CD4-positive, alpha-beta memory T cell (primary cell): ENCODE data around the gene TBC1D5. TPM values are rescaled to one million over a fixed set of nuclear protein-coding genes. Genes with fewer than 3 reads are reported as not detected.

ENCODE experiments used
- CTCF ChIA-PET: fragments of 350-600 bp; sonication (Branson Sonifier 250); formaldehyde crosslinking; loops from one replicate; lab custom pipeline; 2021; ENCODE audit warnings: inconsistent platforms; ENCODE audit not compliant: partially characterized antibody; lab: Charles Lee
- POLR2A ChIA-PET: fragments of 350-600 bp; sonication (Branson Sonifier 250); formaldehyde crosslinking; loops from one replicate; lab custom pipeline; 2021; ENCODE audit not compliant: partially characterized antibody; lab: Charles Lee
- DNase-seq, 5 donors: peaks; one replicate each; pipeline versions ENCODE4 v3.0.0 to v3.0.0-alpha.2; 2020 to 2022; ENCODE audit warnings: mixed read lengths in 1 of 5
- H3K27ac ChIP-seq: one replicate; pipeline ENCODE4 v1.7.0; 2013; ENCODE audit warnings: low read depth, low read length
- H3K27me3 ChIP-seq: 2 replicates; pipeline ENCODE4 v1.7.0; 2013; ENCODE audit warnings: mild to moderate bottlenecking, low read length, moderate library complexity; ENCODE audit not compliant: insufficient read depth
- H3K36me3 ChIP-seq: 2 replicates; pipeline ENCODE4 v1.7.0; 2013; ENCODE audit warnings: mild to moderate bottlenecking, low read length, moderate library complexity; ENCODE audit not compliant: insufficient read depth
- H3K4me1 ChIP-seq: 2 replicates; pipeline ENCODE4 v1.7.0; 2013; ENCODE audit warnings: mild to moderate bottlenecking, low read length, moderate library complexity; ENCODE audit not compliant: insufficient read depth
- H3K4me3 ChIP-seq, 2 donors: one replicate each; pipeline ENCODE4 v1.7.0; 2013; ENCODE audit warnings: low read length in 2 of 2, mild to moderate bottlenecking in 1 of 2
- H3K9me3 ChIP-seq, 2 donors: one replicate each; pipeline ENCODE4 v1.7.0; 2013; ENCODE audit warnings: low read length in 2 of 2, control low read depth in 1 of 2; ENCODE audit not compliant: control insufficient read depth in 1 of 2
- H3K27ac Mint-ChIP-seq, 7 donors: one replicate each; pipeline ENCODE4 v1.8.0; 2020 to 2021; ENCODE audit warnings: mixed read lengths in 7 of 7, mild to moderate bottlenecking in 6 of 7, inconsistent platforms in 3 of 7, moderate library complexity in 3 of 7
- H3K27me3 Mint-ChIP-seq, 2 donors: one replicate each; pipeline ENCODE4 v1.8.0; 2020 to 2021; ENCODE audit warnings: mixed read lengths in 2 of 2
- H3K36me3 Mint-ChIP-seq, 2 donors: one replicate each; pipeline ENCODE4 v1.8.0; 2020 to 2021; ENCODE audit warnings: mixed read lengths in 2 of 2, inconsistent platforms in 1 of 2, mild to moderate bottlenecking in 1 of 2
- H3K4me1 Mint-ChIP-seq, 4 donors: one replicate each; pipeline ENCODE4 v1.8.0; 2020 to 2021; ENCODE audit warnings: mixed read lengths in 4 of 4, mild to moderate bottlenecking in 1 of 4
- H3K4me3 Mint-ChIP-seq, 8 donors: one replicate each; pipeline ENCODE4 v1.8.0; 2020 to 2021; ENCODE audit warnings: mixed read lengths in 8 of 8, mild to moderate bottlenecking in 7 of 8, moderate library complexity in 6 of 8, inconsistent platforms in 3 of 8
- H3K9me3 Mint-ChIP-seq, 8 donors: one replicate each; pipeline ENCODE4 v1.8.0; 2020 to 2021; ENCODE audit warnings: mixed read lengths in 8 of 8, mild to moderate bottlenecking in 5 of 8, inconsistent platforms in 3 of 8, moderate library complexity in 1 of 8
- intact Hi-C: fragments of 100-400 bp; cut with micrococcal nuclease; formaldehyde crosslinking; loops from one replicate; pipeline ENCODE4 v1.15.1; 2023
- polyA plus RNA-seq, 2 donors: library from polyadenylated mRNA; unstranded; fragments of 300-500 nt; fragmentation: Illumina TruSeq; gene quantifications; one replicate each; pipeline ENCODE4 v1.2.3, GENCODE V29; 2021
- total RNA-seq, 2 experiments: library from RNA; stranded (reverse); gene quantifications; one replicate each; pipeline ENCODE4 v1.2.3, GENCODE V29; 2021

TBC1D5 gene
- total and polyA plus RNA-seq, 4 experiments from 2014 or later: 21.2 to 52.2 (median 43.3) TPM

- no peaks in the 10 kb centered on the region for H3K27me3 Mint-ChIP-seq
- H3K27ac Mint-ChIP-seq: peak overlapping the region in 2 of 7 donors; percentile 3 to 42
- POLR2A ChIA-PET: no interaction called here
Measured at GRCh38 chr3:17238023-17238422, 504.4 kb downstream of the TBC1D5 start.

GRCh38 chr3:17235310-17235709 lies 507.1 kb downstream of the TBC1D5 start:
- Mint-ChIP-seq H3K9me3 (no peaks in the 10 kb centered on the region), H3K4me1 (peaks cover 17 to 28% (median 25%) of the 10 kb centered on the region in 4 donors), H3K27ac (peak overlapping the region in 6 of 7 donors; percentile 0 to 67 (median 38)), H3K27me3 (no peaks in the 10 kb centered on the region), H3K4me3 (no peak overlapping the region), H3K36me3 (no peaks in the 10 kb centered on the region)
- ChIA-PET CTCF (interaction anchor here (1.6 to 8.1 kb wide), 4 partner anchors 351 to 634 kb away, joined by 8 to 77 read pairs (median 22); partner anchors contain the start of gene PLCL2), POLR2A (interaction anchor here (0.9 kb wide), 1 partner anchor 393 kb away, joined by 4 read pairs; no protein-coding TSS in a partner anchor)
- no peak for DNase-seq
- peaks cover 18% of the 10 kb centered on the region for H3K4me1 ChIP-seq
- no peaks in the 10 kb centered on the region for H3K9me3 ChIP-seq
- no peaks in the 10 kb centered on the region for H3K36me3 ChIP-seq
- no peak overlapping the region for H3K27ac ChIP-seq
- intact Hi-C loops: no loop called here
- no peak overlapping the region for H3K4me3 ChIP-seq
- H3K27me3 ChIP-seq: no peaks in the 10 kb centered on the region

More at GRCh38 chr3:17238023-17238422, 504.4 kb downstream of the TBC1D5 start:
- Mint-ChIP-seq H3K9me3 (no peaks in the 10 kb centered on the region), H3K4me1 (peaks cover 17 to 28% (median 25%) of the 10 kb centered on the region in 4 donors), H3K36me3 (no peaks in the 10 kb centered on the region), H3K4me3 (no peak overlapping the region)
- CTCF ChIA-PET: interaction anchor here (0.9 to 1.4 kb wide), 2 partner anchors 10 to 637 kb away, joined by 3 to 4 read pairs; no protein-coding TSS in a partner anchor
- peaks cover 18% of the 10 kb centered on the region for H3K4me1 ChIP-seq
- no peaks in the 10 kb centered on the region for H3K27me3 ChIP-seq
- H3K9me3 ChIP-seq: no peaks in the 10 kb centered on the region
- H3K36me3 ChIP-seq: no peaks in the 10 kb centered on the region
- H3K27ac ChIP-seq: no peak overlapping the region
- no peak for DNase-seq
- H3K4me3 ChIP-seq: no peak overlapping the region
- intact Hi-C loops: no loop called here

- POLR2A ChIA-PET: interaction anchor here (0.6 to 1.5 kb wide), 2 partner anchors 141 to 634 kb away, joined by 3 to 5 read pairs; no protein-coding TSS in a partner anchor
- CTCF ChIA-PET: interaction anchor here (0.7 to 8.1 kb wide), 6 partner anchors 58 to 967 kb away, joined by 3 to 77 read pairs (median 6); partner anchors contain the start of gene PLCL2
- intact Hi-C loops: loop anchor here (5.0 kb wide), 2 partner anchors 212 to 967 kb away; partner anchors contain the start of gene OXNAD1
- no peaks in the 10 kb centered on the region for H3K9me3 ChIP-seq
- H3K36me3 ChIP-seq: no peaks in the 10 kb centered on the region
- H3K4me1 ChIP-seq: peaks cover 18% of the 10 kb centered on the region
- H3K27me3 ChIP-seq: no peaks in the 10 kb centered on the region
- no peaks in the 10 kb centered on the region for H3K36me3 Mint-ChIP-seq
- H3K4me3 Mint-ChIP-seq: no peak overlapping the region
- H3K27ac Mint-ChIP-seq: peak overlapping the region in 6 of 7 donors; percentile 8 to 85 (median 46)
- H3K4me3 ChIP-seq: no peak overlapping the region
- no peaks in the 10 kb centered on the region for H3K27me3 Mint-ChIP-seq
- peaks cover 17 to 28% (median 25%) of the 10 kb centered on the region in 4 donors for H3K4me1 Mint-ChIP-seq
- H3K9me3 Mint-ChIP-seq: no peaks in the 10 kb centered on the region
- H3K27ac ChIP-seq: no peak overlapping the region
- no peak for DNase-seq
Measured at GRCh38 chr3:17234382-17234781, 508.0 kb downstream of the TBC1D5 start.

GRCh38 chr3:17233398-17233800 lies 509.0 kb downstream of the TBC1D5 start:
- no peak overlapping the region for H3K4me3 ChIP-seq
- peak; percentile 56 to 69 (median 66) for DNase-seq
- no peak overlapping the region for H3K27ac ChIP-seq
- Mint-ChIP-seq H3K9me3 (no peaks in the 10 kb centered on the region), H3K27me3 (no peaks in the 10 kb centered on the region), H3K4me1 (peaks cover 17 to 28% (median 25%) of the 10 kb centered on the region in 4 donors), H3K27ac (peak overlapping the region in 4 of 7 donors; percentile 1 to 84 (median 36)), H3K36me3 (no peaks in the 10 kb centered on the region), H3K4me3 (peak overlapping the region in 2 of 8 donors; percentile 0)
- ChIA-PET POLR2A (interaction anchor here (1.4 to 1.5 kb wide), 2 partner anchors 349 to 633 kb away, joined by 3 to 4 read pairs; partner anchors contain the start of gene PLCL2), CTCF (interaction anchor here (1.1 to 8.1 kb wide), 5 partner anchors 349 to 966 kb away, joined by 3 to 77 read pairs (median 6); partner anchors contain the start of gene PLCL2)
- peaks cover 18% of the 10 kb centered on the region for H3K4me1 ChIP-seq
- H3K9me3 ChIP-seq: no peaks in the 10 kb centered on the region
- no peaks in the 10 kb centered on the region for H3K36me3 ChIP-seq
- intact Hi-C loops: loop anchor here (1.0 to 5.0 kb wide), 6 partner anchors 211 to 966 kb away; partner anchors contain the start of genes OXNAD1 and PLCL2
- H3K27me3 ChIP-seq: no peaks in the 10 kb centered on the region

- ChIA-PET CTCF (interaction anchor here (0.9 to 8.1 kb wide), 8 partner anchors 11 to 631 kb away, joined by 3 to 77 read pairs (median 4); partner anchors contain the start of gene PLCL2), POLR2A (interaction anchor here (1.4 kb wide), 1 partner anchor 348 kb away, joined by 4 read pairs; the partner anchor contains the start of gene PLCL2)
- Histone ChIP-seq H3K9me3 (no peaks in the 10 kb centered on the region), H3K36me3 (no peaks in the 10 kb centered on the region), H3K27ac (no peak overlapping the region), H3K27me3 (no peaks in the 10 kb centered on the region), H3K4me3 (no peak overlapping the region), H3K4me1 (peaks cover 18% of the 10 kb centered on the region)
- intact Hi-C loops: loop anchor here (5.0 kb wide), 2 partner anchors 210 to 965 kb away; partner anchors contain the start of gene OXNAD1
- peaks cover 17 to 28% (median 25%) of the 10 kb centered on the region in 4 donors for H3K4me1 Mint-ChIP-seq
- no peak overlapping the region for H3K4me3 Mint-ChIP-seq
- no peaks in the 10 kb centered on the region for H3K27me3 Mint-ChIP-seq
- no peak overlapping the region for H3K27ac Mint-ChIP-seq
- no peaks in the 10 kb centered on the region for H3K36me3 Mint-ChIP-seq
- H3K9me3 Mint-ChIP-seq: no peaks in the 10 kb centered on the region
- DNase-seq: no peak
Measured at GRCh38 chr3:17232442-17232841, 510.0 kb downstream of the TBC1D5 start.

- no peak overlapping the region for H3K4me3 Mint-ChIP-seq
- H3K4me1 Mint-ChIP-seq: peaks cover 17 to 28% (median 25%) of the 10 kb centered on the region in 4 donors
- Histone ChIP-seq H3K36me3 (no peaks in the 10 kb centered on the region), H3K27ac (no peak overlapping the region), H3K27me3 (no peaks in the 10 kb centered on the region), H3K4me1 (peaks cover 18% of the 10 kb centered on the region), H3K4me3 (no peak overlapping the region), H3K9me3 (no peaks in the 10 kb centered on the region)
- H3K9me3 Mint-ChIP-seq: no peaks in the 10 kb centered on the region
- intact Hi-C loops: loop anchor here (5.0 kb wide), 2 partner anchors 209 to 964 kb away; partner anchors contain the start of gene OXNAD1
- no peaks in the 10 kb centered on the region for H3K27me3 Mint-ChIP-seq
- no peaks in the 10 kb centered on the region for H3K36me3 Mint-ChIP-seq
- ChIA-PET POLR2A (no interaction called here), CTCF (interaction anchor here (0.9 to 8.1 kb wide), 8 partner anchors 12 to 631 kb away, joined by 3 to 77 read pairs (median 4); partner anchors contain the start of gene PLCL2)
- H3K27ac Mint-ChIP-seq: no peak overlapping the region
- DNase-seq: no peak
Measured at GRCh38 chr3:17231537-17232261, 510.7 kb downstream of the TBC1D5 start.
